RPMI7951 (cell line): Measurements from ENCODE around the gene PREP. TPM values are rescaled to one million over a fixed set of nuclear protein-coding genes. Genes with fewer than 3 reads are reported as not detected.
"Not testable (repeated sequence)": the region's sequence is repeated elsewhere in the genome, so short reads cannot be mapped to it uniquely, and the experiment has no call there.

Experiments used
- DNase-seq: peaks from one replicate; pipeline ENCODE4 v3.0.0-alpha.2; 2012; ENCODE audit warnings: low read depth
- total RNA-seq: library from RNA; depleted of rRNA; stranded (reverse); fragments of >200 nt; shearing (Covaris generic); gene quantifications from 2 replicates; pipeline ENCODE4 v1.2.3, GENCODE V29; 2014; rRNA removed

Gene PREP
- total RNA-seq, result 23.6 and 26.1 TPM in 2 replicates

- DNase-seq, result peak; percentile 88
Measured at GRCh38 chr6:105402939-105403935, at the start of gene PREP. TSS of gene PREP (minus strand) at chr6:105403082. CDS start at chr6:105402891, 191 bp downstream.

GRCh38 chr6:105452376-105452775 lies 49.5 kb upstream of the PREP start:
- peak; percentile 35 for DNase-seq

- DNase-seq, result no peak
Measured at GRCh38 chr6:105449756-105450390, 47.0 kb upstream of the PREP start.

- no peak for DNase-seq
Measured at GRCh38 chr6:105445481-105445880, 42.6 kb upstream of the PREP start.

- DNase-seq, result peak; percentile 24
Measured at GRCh38 chr6:105443941-105444340, 41.1 kb upstream of the PREP start.

- DNase-seq, result no peak
Measured at GRCh38 chr6:105442369-105442768, 39.5 kb upstream of the PREP start.

GRCh38 chr6:105437236-105437635 lies 34.4 kb upstream of the PREP start:
- DNase-seq, result no peak

- DNase-seq, result peak; percentile 55
Measured at GRCh38 chr6:105433723-105434122, 30.8 kb upstream of the PREP start.

GRCh38 chr6:105432797-105433196 lies 29.9 kb upstream of the PREP start:
- peak; percentile 90 for DNase-seq

- peak; percentile 63 for DNase-seq
Measured at GRCh38 chr6:105431226-105431625, 28.3 kb upstream of the PREP start.

- no peak for DNase-seq
Measured at GRCh38 chr6:105430685-105431084, 27.8 kb upstream of the PREP start.

- DNase-seq, result no peak
Measured at GRCh38 chr6:105429676-105430075, 26.8 kb upstream of the PREP start.

- peak; percentile 75 for DNase-seq
Measured at GRCh38 chr6:105428342-105428957, 25.6 kb upstream of the PREP start.

GRCh38 chr6:105424175-105424783 lies 21.4 kb upstream of the PREP start:
- peak; percentile 60 for DNase-seq

- DNase-seq, result not testable (repeated sequence)
Measured at GRCh38 chr6:105416971-105417370, 14.1 kb upstream of the PREP start.

GRCh38 chr6:105409734-105410133 lies 6.9 kb upstream of the PREP start:
- DNase-seq, result no peak

GRCh38 chr6:105402090-105402938 lies 568 bp downstream of the PREP start:
- DNase-seq, result peak; percentile 49

- DNase-seq, result peak; percentile 54
Measured at GRCh38 chr6:105401247-105402089, 1.4 kb downstream of the PREP start.

- DNase-seq, result no peak
Measured at GRCh38 chr6:105400501-105400900, 2.4 kb downstream of the PREP start.

- no peak for DNase-seq
Measured at GRCh38 chr6:105398859-105399258, 4.0 kb downstream of the PREP start.
